Measurements from ENCODE around the gene LRCOL1. TPM values are rescaled to one million over a fixed set of nuclear protein-coding genes. Genes with fewer than 3 reads are reported as not detected.

Gene LRCOL1
- total and polyA plus RNA-seq, 2 of the 8 experiments (the other 6 are each of a cell fraction or from before 2014, with no cell fraction given), result not detected

DNA sequence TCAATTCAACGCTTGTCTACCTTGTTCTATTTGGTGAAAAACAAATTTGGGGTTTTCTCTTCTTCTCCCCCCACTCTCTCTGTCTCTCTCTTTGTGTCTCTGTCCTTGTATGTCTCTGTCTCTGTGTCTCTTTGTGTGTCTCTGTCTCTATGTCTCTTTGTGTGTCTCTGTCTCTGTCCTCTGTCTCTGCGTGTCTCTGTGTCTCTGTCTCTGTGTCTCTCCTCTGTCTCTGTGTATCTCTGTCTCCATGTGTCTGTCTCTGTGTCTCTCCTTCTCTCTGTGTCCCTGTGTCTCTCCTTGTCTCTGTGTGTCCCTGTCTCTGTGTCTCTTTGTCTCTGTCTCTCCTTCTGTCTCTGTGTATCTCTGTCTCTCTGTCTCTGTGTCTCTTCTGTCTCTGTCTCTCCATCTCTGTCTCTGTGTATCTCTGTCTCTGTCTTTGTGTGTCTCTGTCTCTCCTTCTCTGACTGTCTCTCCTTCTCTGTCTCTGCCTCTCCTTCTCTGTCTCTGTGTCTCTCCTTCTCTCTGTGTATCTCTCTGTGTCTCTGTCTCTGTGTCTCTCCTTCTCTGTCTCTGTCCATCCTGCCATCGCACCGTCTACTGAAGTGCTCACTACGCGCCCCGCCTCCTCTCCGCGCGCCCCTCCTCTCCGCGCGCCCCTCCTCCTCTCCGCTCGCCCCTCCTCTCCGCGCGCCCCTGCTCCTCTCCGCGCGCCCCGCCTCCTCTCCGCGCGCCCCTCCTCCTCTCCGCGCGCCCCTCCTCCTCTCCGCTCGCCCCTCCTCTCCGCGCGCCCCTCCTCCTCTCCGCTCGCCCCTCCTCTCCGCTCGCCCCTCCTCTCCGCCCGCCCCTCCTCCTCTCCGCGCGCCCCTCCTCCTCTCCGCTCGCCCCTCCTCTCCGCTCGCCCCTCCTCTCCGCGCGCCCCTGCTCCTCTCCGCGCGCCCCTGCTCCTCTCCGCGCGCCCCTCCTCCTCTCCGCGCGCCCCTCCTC lies 12.8 kb downstream of the LRCOL1 start:
- Histone ChIP-seq H2AK5ac (ENCODE audit: low read depth, low read length) (no peak overlapping the region), H2BK120ac (replicated peaks; ENCODE audit: low read depth, low read length) (no peak overlapping the region), H3K4me3 (ENCODE audit: extremely low read depth in 1 of 4, insufficient read depth in 2 of 4, low read depth in 3 of 4, low read length in 4 of 4) (peak overlapping the region in 2 of 4 experiments; percentile 31 to 66; a peak in 3 of 8 replicates), H2BK5ac (ENCODE audit: low read depth, low read length) (no peak overlapping the region), H3K56ac (replicated peaks; ENCODE audit: insufficient read length, low read depth, low read length) (no peak overlapping the region), H2BK12ac (ENCODE audit: low read depth, low read length) (no peak overlapping the region), H3K27me3 (replicated peaks in 1 of 4; ENCODE audit: control insufficient read depth in 3 of 4, extremely low read depth in 1 of 4, insufficient read depth in 3 of 4, low read length in 3 of 4) (peaks cover 13 to 60% (median 52%) of the 10 kb centered on the region in 4 experiments), H3K4me2 (ENCODE audit: insufficient read depth in 1 of 2, low read depth in 2 of 2, low read length in 2 of 2) (peak overlapping the region in 1 of 2 experiments; percentile 36; a peak in 2 of 4 replicates), H2BK15ac (ENCODE audit: low read length) (no peak overlapping the region), H3K23me2 (ENCODE audit: low read depth, low read length) (peaks cover 4% of the 10 kb centered on the region; the same call in 1 of the 2 replicates), H3K79me1 (ENCODE audit: low read depth, low read length) (no peaks in the 10 kb centered on the region), H3K4ac (replicated peaks; ENCODE audit: insufficient read length, low read depth, low read length) (peak overlapping the region; percentile 38), H4K91ac (replicated peaks; ENCODE audit: insufficient read length, low read length) (no peak overlapping the region), H3K23ac (ENCODE audit: insufficient read length) (no peak overlapping the region), H2BK20ac (ENCODE audit: low read length) (no peak overlapping the region), H3K14ac (ENCODE audit: insufficient read length) (no peak overlapping the region), H3K27ac (ENCODE audit: low read depth, low read length) (no peak overlapping the region), H3K9me3 (ENCODE audit: insufficient read depth in 2 of 2, low read depth in 1 of 2, low read length in 1 of 2) (no peaks in the 10 kb centered on the region), H4K5ac (ENCODE audit: insufficient read length, low read depth, low read length) (no peak overlapping the region), H3K79me2 (ENCODE audit: control insufficient read depth in 1 of 2, insufficient read depth in 2 of 2, low read length in 2 of 2) (no peaks in the 10 kb centered on the region), H3K18ac (ENCODE audit: extremely low read depth, low read length) (no peak overlapping the region), H4K20me1 (replicated peaks in 1 of 2; ENCODE audit: control insufficient read depth in 1 of 2, insufficient read depth in 2 of 2, low read length in 2 of 2) (peaks cover 0 to 6% of the 10 kb centered on the region in 2 experiments), H3K9ac (replicated peaks in 1 of 4; ENCODE audit: extremely low read depth in 1 of 4, low read depth in 3 of 4, low read length in 3 of 4) (no peak overlapping the region), H2AFZ (ENCODE audit: low read length) (no peak overlapping the region), H4K8ac (ENCODE audit: extremely low read depth, insufficient read depth, low read length) (no peak overlapping the region), H3K36me3 (ENCODE audit: control insufficient read depth in 2 of 4, insufficient read depth in 4 of 4, low read length in 3 of 4) (no peaks in the 10 kb centered on the region), H3K4me1 (replicated peaks in 1 of 4; ENCODE audit: control insufficient read depth in 3 of 4, insufficient read depth in 4 of 4, low read length in 3 of 4) (peaks cover 0 to 6% (median 2%) of the 10 kb centered on the region in 4 experiments; a peak in 3 of 7 replicates)
- TF ChIP-seq HDAC6 (IDR thresholded peaks at IDR 0.05; ENCODE audit: low read depth, low read length) (no peak), TAF7 (optimal IDR thresholded peaks at IDR 0.05; ENCODE audit: borderline replicate concordance, low read depth, low read length) (no peak), TEAD4 (IDR thresholded peaks at IDR 0.05; ENCODE audit: low read depth, low read length) (peak; percentile 31; the same call in 1 of the 2 replicates), GTF2F1 (IDR thresholded peaks at IDR 0.05; ENCODE audit: borderline replicate concordance, low read depth, low read length) (no peak), SAP30 (IDR thresholded peaks at IDR 0.05; ENCODE audit: insufficient read depth, insufficient replicate concordance, low read length) (no peak), POLR2A (IDR thresholded peaks at IDR 0.05; ENCODE audit: control extremely low read depth in 1 of 2, low read depth in 2 of 2, low read length in 2 of 2) (no peak)
- no peak for FAIRE-seq
- peak in 1 of 2 experiments; percentile 62 for DNase-seq (ENCODE audit: low read depth in 1 of 2, low spot score in 2 of 2)
- WGBS, 2 experiments (ENCODE audit: extremely low coverage in 1 of 2, insufficient coverage in 1 of 2, insufficient read length in 1 of 2, insufficient replicate concordance in 2 of 2, low coverage in 1 of 2, low lambda C conversion rate in 2 of 2, missing lambda C conversion rate in 1 of 2), result 60% methylated on average over 2 of the region's 58 CpGs; no CpG with 5 or more reads in 1 of the 2 experiments
- CTCF ChIA-PET (ENCODE audit: partially characterized antibody), result interaction anchor here (2.4 to 2.8 kb wide), 2 partner anchors 17 to 37 kb away, joined by 6 to 13 read pairs; no protein-coding TSS in a partner anchor
- POLR2A ChIA-PET (ENCODE audit: partially characterized antibody), result no interaction called here

All from H1 (cell line).